Esophagus squamous epithelium (tissue), 5 donors: ENCODE data around the gene ANXA5. TPM values are rescaled to one million over a fixed set of nuclear protein-coding genes. Genes with fewer than 3 reads are reported as not detected.

Experiments used
- DNase-seq: peaks from one replicate; lab custom pipeline; 2025; lab: John Stamatoyannopoulos, UW
- H3K27ac ChIP-seq, 4 donors: fragments of 200-600 bp; sonication (generic); one replicate each; pipeline ENCODE4 v1.5.1; 2016 to 2019; ENCODE audit warnings: mild to moderate bottlenecking in 1 of 4
- H3K27me3 ChIP-seq, 4 donors: fragments of 200-600 bp; sonication (generic); 1 replicate in 3 of 4; 2 replicates in 1 of 4; pipeline versions ENCODE4 v1.5.1 to v1.6.0; 2017 to 2021; ENCODE audit warnings: antibody characterized with exemption in 1 of 4
- H3K36me3 ChIP-seq, 3 donors: fragments of 200-600 bp; sonication (generic); one replicate each; pipeline ENCODE4 v1.5.1; 2016 to 2019
- H3K4me1 ChIP-seq, 3 donors: fragments of 200-600 bp; sonication (generic); one replicate each; pipeline ENCODE4 v1.5.1; 2017 to 2019
- H3K4me3 ChIP-seq, 4 donors: fragments of 200-600 bp; sonication (generic); 1 replicate in 3 of 4; 2 replicates in 1 of 4; pipeline ENCODE4 v1.5.1; 2016 to 2019; ENCODE audit warnings: mild to moderate bottlenecking in 2 of 4, moderate library complexity in 1 of 4
- H3K9me3 ChIP-seq, 3 donors: fragments of 200-600 bp; sonication (generic); one replicate each; pipeline ENCODE4 v1.5.1; 2016 to 2019
- CTCF ChIP-seq, 6 experiments: fragments of 450-650 bp in 4 of 6; fragments of 200-600 bp in 2 of 6; sonication (generic) in 2 of 6; IDR thresholded peaks; one replicate each; pipeline ENCODE4 v1.5.1; 2016 to 2019; ENCODE audit warnings: antibody characterized with exemption in 6 of 6, mild to moderate bottlenecking in 4 of 6, moderate library complexity in 4 of 6
- POLR2A ChIP-seq, 4 donors: fragments of 450-650 bp; IDR thresholded peaks; one replicate each; pipeline ENCODE4 v1.6.1; 2017; ENCODE audit warnings: antibody characterized with exemption in 4 of 4, mild to moderate bottlenecking in 4 of 4, moderate library complexity in 3 of 4
- WGBS, 2 donors: methylation state at CpG; one replicate each; pipeline ENCODE4 v1.1.5; 2018; 5-methylcytosine and 5-hydroxymethylcytosine counted together
- intact Hi-C: fragments of 100-400 bp; cut with DNase I; formaldehyde crosslinking; loops from one replicate; pipeline ENCODE4 v1.15.0; 2022
- total RNA-seq, 4 donors: library from RNA; depleted of rRNA; stranded (reverse); fragments of >200 nt; gene quantifications; one replicate each; pipeline ENCODE4 v1.1.0, GENCODE V29; 2016
- donor health status: DM: yes; HTN: yes; CAD: no.

Gene ANXA5
- total RNA-seq, 4 donors from 2014 or later: 50.4 to 153 (median 117) TPM

DNA sequence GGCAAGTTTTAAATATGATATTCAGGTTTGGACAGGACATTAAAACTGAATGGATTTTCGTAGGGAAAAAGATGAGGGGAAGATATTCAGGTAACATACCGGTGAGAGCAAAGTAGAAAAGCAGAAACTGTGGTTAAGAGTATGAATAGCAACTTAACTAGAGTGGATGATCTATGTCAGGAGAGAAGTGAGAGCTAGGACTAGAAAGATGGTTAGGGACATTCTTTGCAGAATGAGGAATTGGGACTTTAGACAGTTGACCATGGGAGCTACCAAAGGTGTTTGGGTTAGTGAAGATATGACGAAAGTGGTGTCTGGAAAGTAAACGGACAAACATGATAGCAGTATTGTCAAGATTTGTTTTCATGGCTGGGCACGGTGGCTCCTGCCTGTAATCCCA lies 45.2 kb downstream of the ANXA5 start:
- no peak for TF ChIP-seq CTCF (IDR thresholded peaks at IDR 0.05)
- no peak for TF ChIP-seq POLR2A (IDR thresholded peaks at IDR 0.05)
- H3K27ac ChIP-seq: no peak overlapping the region
- intact Hi-C loops: no loop called here
- H3K4me3 ChIP-seq: no peak overlapping the region
- H3K27me3 ChIP-seq: no peaks in the 10 kb centered on the region
- no peaks in the 10 kb centered on the region for H3K9me3 ChIP-seq
- no peak for DNase-seq
- 35 to 46% methylated on average over 5 of the region's 5 CpGs for WGBS, 2 donors
- no peaks in the 10 kb centered on the region for H3K36me3 ChIP-seq
- no peaks in the 10 kb centered on the region for H3K4me1 ChIP-seq

DNA sequence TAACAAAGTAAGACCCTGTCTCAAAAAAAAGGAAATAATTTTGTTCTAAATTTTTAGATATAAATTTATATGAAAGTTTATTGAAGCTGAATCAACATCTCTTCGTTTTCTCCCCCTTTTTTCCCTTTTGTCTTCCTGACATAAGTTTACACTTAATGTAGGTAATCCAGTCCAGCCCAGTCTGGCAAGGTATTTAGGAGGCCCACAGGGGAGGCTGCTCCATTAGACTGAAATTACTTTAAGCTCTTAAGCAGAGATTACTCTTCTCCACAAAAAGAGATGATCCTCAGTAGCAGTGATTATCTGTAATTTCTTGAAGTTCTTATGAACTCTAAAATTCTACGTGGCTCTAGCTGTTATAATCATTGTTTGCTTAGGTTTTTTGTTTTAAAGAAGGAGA lies 46.0 kb downstream of the ANXA5 start:
- no peak overlapping the region for H3K4me3 ChIP-seq
- intact Hi-C loops: no loop called here
- H3K4me1 ChIP-seq: no peaks in the 10 kb centered on the region
- H3K36me3 ChIP-seq: no peaks in the 10 kb centered on the region
- no peak for TF ChIP-seq CTCF (IDR thresholded peaks at IDR 0.05)
- no peak for TF ChIP-seq POLR2A (IDR thresholded peaks at IDR 0.05)
- H3K9me3 ChIP-seq: no peaks in the 10 kb centered on the region
- no peak overlapping the region for H3K27ac ChIP-seq
- 64 to 71% methylated on average over 2 of the region's 2 CpGs for WGBS, 2 donors
- DNase-seq: no peak
- no peaks in the 10 kb centered on the region for H3K27me3 ChIP-seq

GRCh38 chr4:121648516-121648915 lies 48.3 kb downstream of the ANXA5 start:
- H3K4me1 ChIP-seq: no peaks in the 10 kb centered on the region
- 22 to 42% methylated on average over 3 of the region's 3 CpGs for WGBS, 2 donors
- no peaks in the 10 kb centered on the region for H3K36me3 ChIP-seq
- intact Hi-C loops: no loop called here
- DNase-seq: no peak
- no peaks in the 10 kb centered on the region for H3K27me3 ChIP-seq
- H3K27ac ChIP-seq: no peak overlapping the region
- TF ChIP-seq CTCF (IDR thresholded peaks at IDR 0.05) (no peak), POLR2A (IDR thresholded peaks at IDR 0.05) (no peak)
- H3K9me3 ChIP-seq: no peaks in the 10 kb centered on the region
- no peak overlapping the region for H3K4me3 ChIP-seq

- intact Hi-C loops: no loop called here
Measured at GRCh38 chr4:121642876-121643585, 53.7 kb downstream of the ANXA5 start.

More at GRCh38 chr4:121642876-121643585, 53.7 kb downstream of the ANXA5 start:
- Histone ChIP-seq H3K27me3 (no peaks in the 10 kb centered on the region), H3K4me1 (no peaks in the 10 kb centered on the region), H3K9me3 (no peaks in the 10 kb centered on the region), H3K4me3 (no peak overlapping the region), H3K27ac (no peak overlapping the region), H3K36me3 (no peaks in the 10 kb centered on the region)
- no peak for TF ChIP-seq POLR2A (IDR thresholded peaks at IDR 0.05)
- no peak for TF ChIP-seq CTCF (IDR thresholded peaks at IDR 0.05)
- 75 to 83% methylated on average over 8 of the region's 8 CpGs for WGBS, 2 donors
- DNase-seq: no peak
